ENCODE data around the gene FSD1L. TPM values are rescaled to one million over a fixed set of nuclear protein-coding genes. Genes with fewer than 3 reads are reported as not detected.
A peak's percentile ranks its signal among the peaks of the same experiment; 100 is the strongest.
"Not testable (repeated sequence)": the region's sequence is repeated elsewhere in the genome, so short reads cannot be mapped to it uniquely, and the experiment has no call there.

The FSD1L gene
- total and polyA plus RNA-seq, 2 donors: 1.7 to 27.5 TPM

DNA sequence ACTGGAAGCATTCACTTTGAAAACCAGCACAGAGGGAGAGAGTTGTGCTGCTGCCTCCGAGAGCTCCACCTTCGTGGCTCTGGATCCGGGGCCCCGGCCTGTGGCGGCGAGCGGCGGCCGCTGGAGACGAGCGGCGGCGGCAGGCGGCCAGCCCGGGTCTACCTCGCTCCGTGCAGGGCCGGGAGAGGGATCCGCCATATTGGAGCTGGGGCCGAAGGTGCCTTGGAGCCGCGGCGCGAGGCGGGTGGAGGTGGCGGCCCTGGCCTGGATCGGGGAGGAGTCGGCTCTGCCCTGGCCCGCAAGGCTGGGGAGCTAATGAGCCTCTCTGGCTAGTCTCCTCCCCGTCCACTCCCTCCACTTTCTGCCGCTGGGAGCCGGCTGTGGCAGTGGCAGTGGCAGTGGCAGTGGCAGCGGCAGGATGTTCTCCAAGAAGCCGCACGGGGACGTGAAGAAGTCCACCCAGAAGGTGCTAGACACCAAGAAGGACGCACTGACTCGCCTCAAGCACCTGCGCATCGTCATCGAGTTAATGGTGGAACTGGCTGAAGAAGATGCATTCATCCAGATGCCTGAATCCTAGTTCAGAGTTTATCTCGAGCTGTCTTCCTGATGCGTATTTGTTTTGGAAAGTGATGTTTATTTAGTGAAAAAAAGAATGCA, 72.0 kb downstream of the FSD1L start:
- peak overlapping the region; percentile 56 for H3K27ac ChIP-seq (ENCODE audit: low read depth)
- not testable (repeated sequence) for H3K36me3 ChIP-seq (ENCODE audit: insufficient read depth); H3K4me3 ChIP-seq (ENCODE audit: low read depth, low read length); H3K4me1 ChIP-seq (ENCODE audit: insufficient read depth); DNase-seq (ENCODE audit: extremely low spot score)
- 93% methylated on average over 43 of the region's 43 CpGs for WGBS

DNA sequence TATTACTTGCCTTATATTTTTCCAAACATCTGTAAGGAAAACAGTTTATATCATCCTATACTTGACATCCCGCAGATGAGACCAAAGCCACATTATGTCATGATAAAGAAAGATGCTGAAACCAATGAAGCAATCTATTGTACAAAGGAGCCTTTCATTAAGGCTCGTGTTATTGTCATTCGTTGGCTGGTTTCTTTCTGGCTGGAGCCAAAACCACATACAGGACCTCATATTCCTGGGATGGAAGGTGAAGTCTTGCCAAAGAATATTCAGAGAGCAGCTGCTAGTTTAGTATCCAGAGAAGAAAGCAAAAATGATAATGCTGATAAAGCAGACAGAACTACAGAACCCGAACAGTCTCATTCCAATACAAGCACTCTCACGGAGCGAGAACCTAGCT, 73.2 kb downstream of the FSD1L start:
- H3K27ac ChIP-seq (ENCODE audit: low read depth); H3K4me1 ChIP-seq (ENCODE audit: insufficient read depth); H3K36me3 ChIP-seq (ENCODE audit: insufficient read depth); H3K4me3 ChIP-seq (ENCODE audit: low read depth, low read length); DNase-seq (ENCODE audit: extremely low spot score): not testable (repeated sequence)
- 91% methylated on average over 6 of the region's 6 CpGs for WGBS

DNA sequence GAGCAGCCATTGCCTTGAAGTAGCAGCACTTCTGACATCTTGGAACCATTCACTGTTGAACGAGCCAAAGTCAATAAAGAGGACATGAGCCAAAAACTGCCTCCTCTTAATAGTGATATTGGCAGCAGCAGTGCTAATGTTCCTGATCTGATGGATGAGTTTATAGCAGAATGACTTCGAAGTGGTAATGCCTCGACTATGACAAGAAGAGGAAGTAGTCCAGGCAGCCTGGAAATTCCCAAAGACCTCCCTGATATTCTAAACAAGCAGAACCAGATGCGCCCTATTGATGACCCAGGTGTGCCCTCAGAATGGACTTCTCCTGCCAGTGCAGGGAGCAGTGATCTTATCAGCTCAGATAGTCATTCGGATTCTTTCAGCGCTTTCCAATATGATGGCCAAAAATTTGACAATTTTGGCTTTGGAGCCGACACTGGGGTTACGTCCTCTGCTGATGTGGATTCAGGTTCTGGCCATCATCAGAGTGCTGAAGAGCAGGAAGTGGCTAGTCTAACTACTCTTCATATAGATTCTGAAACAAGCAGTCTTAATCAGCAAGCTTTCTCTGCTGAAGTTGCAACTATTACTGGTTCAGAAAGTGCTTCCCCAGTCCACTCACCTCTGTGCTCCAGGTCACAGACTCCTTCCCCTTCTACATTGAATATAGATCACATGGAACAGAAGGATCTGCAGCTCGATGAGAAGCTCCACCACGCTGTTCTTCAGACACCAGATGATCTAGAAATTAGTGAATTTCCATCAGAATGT, 75.0 kb downstream of the FSD1L start:
- not testable (repeated sequence) for H3K36me3 ChIP-seq (ENCODE audit: insufficient read depth)

DNA sequence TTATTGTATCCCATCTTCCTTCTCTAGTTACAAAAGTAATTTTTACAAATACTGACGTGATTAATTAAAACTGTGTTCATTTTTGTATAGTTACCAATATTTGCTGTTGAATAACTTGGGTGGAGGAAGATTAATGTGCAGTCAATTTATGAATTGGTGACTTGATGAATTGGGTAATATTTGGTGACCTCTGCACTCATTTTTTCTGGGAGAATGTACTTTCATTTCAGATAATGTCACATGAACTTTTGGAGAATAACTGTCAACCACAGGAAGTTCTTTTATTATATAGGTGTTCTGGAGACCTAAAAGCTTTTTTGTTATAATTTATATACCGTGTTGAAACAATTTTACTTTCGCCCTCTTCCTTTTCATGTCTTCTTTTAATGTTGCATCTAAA, 83.7 kb downstream of the FSD1L start:
- H3K4me1 ChIP-seq (ENCODE audit: insufficient read depth): no peaks in the 10 kb centered on the region
- WGBS: 77% methylated on average over 3 of the region's 3 CpGs
- no peak for DNase-seq (ENCODE audit: extremely low spot score)
- no peak overlapping the region for H3K4me3 ChIP-seq (ENCODE audit: low read depth, low read length)
- no peaks in the 10 kb centered on the region for H3K36me3 ChIP-seq (ENCODE audit: insufficient read depth)
- H3K27ac ChIP-seq (ENCODE audit: low read depth): no peak overlapping the region

More for the DNA sequence above, 75.0 kb downstream of the FSD1L start:
- H3K27ac ChIP-seq (ENCODE audit: low read depth); H3K4me3 ChIP-seq (ENCODE audit: low read depth, low read length); H3K4me1 ChIP-seq (ENCODE audit: insufficient read depth); DNase-seq (ENCODE audit: extremely low spot score): not testable (repeated sequence)
- WGBS: 94% methylated on average over 10 of the region's 10 CpGs

DNA sequence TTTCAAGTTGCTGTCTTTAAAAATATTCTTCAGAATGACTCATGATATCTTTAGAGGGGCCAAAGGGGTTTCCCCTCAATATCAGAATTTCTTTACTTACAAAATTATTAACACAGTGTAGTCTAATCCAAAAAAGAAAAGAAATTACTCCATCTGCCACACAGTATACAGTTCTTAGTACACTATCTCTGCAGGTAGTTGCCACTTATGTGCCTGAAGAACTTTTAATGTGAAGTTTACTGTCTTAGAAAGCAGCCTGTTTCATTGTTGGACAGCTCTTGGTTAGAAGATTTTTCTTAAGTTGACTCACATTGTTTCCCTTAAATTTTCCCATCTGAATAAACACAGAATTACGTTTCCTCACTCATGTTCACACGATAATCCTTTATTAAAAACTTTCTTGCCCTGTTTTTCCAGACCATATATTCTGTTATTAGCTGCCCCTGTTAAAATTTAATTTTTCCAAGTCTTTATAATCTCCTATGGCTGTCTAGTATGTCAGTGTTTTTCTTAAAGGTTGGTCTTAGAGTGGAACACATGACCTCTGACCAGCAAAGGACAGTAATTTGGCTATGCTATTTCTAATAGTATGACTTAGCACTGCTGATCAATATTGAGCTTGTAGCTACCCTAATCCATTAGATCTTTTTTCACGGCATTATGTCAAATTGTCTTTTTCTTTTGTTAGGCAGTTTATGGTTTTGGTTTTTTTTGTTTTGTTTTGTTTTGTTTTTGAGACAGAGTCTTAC, 88.3 kb downstream of the FSD1L start:
- no peaks in the 10 kb centered on the region for H3K36me3 ChIP-seq (ENCODE audit: insufficient read depth)
- H3K27ac ChIP-seq (ENCODE audit: low read depth): no peak overlapping the region
- no peaks in the 10 kb centered on the region for H3K4me1 ChIP-seq (ENCODE audit: insufficient read depth)
- no peak for DNase-seq (ENCODE audit: extremely low spot score)
- WGBS: 96% methylated on average over 3 of the region's 3 CpGs
- no peak overlapping the region for H3K4me3 ChIP-seq (ENCODE audit: low read depth, low read length)

DNA sequence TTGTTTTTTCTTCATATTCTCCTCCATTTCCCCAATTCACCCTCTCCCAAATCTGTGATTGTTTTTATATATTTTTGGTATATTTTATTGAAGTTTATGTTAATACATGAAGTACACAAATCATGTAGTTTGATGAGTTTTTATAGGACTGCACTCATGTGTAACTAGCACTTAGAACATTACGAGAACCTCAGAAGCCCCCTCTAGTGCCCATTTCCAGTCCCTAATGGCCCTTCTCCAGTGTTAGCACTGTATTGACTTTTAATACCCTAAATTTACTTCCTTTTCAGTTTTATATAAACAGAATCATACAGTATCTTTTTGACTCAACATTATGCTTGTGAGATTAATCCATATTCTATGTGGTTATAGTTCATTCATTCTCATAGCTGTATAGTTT, 91.6 kb downstream of the FSD1L start:
- WGBS: 100% methylated on average over 1 of the region's 1 CpG
- DNase-seq (ENCODE audit: extremely low spot score): no peak
- no peak overlapping the region for H3K4me3 ChIP-seq (ENCODE audit: low read depth, low read length)
- no peak overlapping the region for H3K27ac ChIP-seq (ENCODE audit: low read depth)
- no peaks in the 10 kb centered on the region for H3K36me3 ChIP-seq (ENCODE audit: insufficient read depth)
- no peaks in the 10 kb centered on the region for H3K4me1 ChIP-seq (ENCODE audit: insufficient read depth)

DNA sequence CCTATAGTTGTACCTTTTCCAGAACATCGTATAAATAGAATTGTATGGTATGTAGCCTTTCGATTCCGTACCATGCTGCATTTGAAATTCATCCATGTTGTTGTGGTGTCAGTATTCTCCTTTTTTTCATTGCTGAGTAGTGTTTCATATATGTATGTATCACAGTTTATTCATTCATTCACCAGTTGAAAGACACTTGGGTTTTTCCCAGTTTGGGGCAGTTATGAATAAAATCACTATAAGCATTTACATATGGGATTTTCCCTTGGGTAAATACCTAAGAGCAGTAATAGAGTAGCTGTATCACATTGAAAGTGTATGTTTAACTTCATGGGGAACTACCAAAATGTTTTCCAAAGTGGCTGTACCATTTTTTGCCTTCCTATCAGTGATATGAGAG, 94.0 kb downstream of the FSD1L start:
- Histone ChIP-seq H3K4me3 (ENCODE audit: low read depth, low read length) (no peak overlapping the region), H3K27ac (ENCODE audit: low read depth) (no peak overlapping the region), H3K36me3 (ENCODE audit: insufficient read depth) (no peaks in the 10 kb centered on the region), H3K4me1 (ENCODE audit: insufficient read depth) (no peaks in the 10 kb centered on the region)
- 98% methylated on average over 3 of the region's 3 CpGs for WGBS
- no peak for DNase-seq (ENCODE audit: extremely low spot score)

DNA sequence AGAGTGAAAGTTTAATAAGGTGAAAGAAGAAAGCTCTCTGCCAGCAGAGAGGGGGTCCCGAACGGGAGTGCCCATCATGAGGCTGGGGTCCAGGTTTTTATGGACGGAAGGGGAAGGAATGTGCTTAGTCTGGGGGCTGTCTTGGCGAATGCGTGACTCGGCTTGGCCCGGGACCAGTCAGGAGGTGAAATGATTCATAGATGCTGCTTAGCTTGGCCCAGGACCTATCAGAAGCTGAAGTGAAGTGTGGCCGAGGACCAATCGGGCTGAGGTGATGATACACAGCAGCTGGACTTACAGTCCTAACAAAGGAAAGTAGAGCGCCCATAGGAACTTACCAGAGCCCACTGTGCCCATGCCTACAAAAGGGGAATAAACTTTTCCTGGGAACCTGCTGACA, 106.2 kb downstream of the FSD1L start:
- Histone ChIP-seq H3K4me3 (ENCODE audit: low read depth, low read length) (no peak overlapping the region), H3K27ac (ENCODE audit: low read depth) (no peak overlapping the region), H3K36me3 (ENCODE audit: insufficient read depth) (no peaks in the 10 kb centered on the region), H3K4me1 (ENCODE audit: insufficient read depth) (peaks cover 3% of the 10 kb centered on the region)
- DNase-seq (ENCODE audit: extremely low spot score): no peak
- 51% methylated on average over 10 of the region's 10 CpGs for WGBS

DNA sequence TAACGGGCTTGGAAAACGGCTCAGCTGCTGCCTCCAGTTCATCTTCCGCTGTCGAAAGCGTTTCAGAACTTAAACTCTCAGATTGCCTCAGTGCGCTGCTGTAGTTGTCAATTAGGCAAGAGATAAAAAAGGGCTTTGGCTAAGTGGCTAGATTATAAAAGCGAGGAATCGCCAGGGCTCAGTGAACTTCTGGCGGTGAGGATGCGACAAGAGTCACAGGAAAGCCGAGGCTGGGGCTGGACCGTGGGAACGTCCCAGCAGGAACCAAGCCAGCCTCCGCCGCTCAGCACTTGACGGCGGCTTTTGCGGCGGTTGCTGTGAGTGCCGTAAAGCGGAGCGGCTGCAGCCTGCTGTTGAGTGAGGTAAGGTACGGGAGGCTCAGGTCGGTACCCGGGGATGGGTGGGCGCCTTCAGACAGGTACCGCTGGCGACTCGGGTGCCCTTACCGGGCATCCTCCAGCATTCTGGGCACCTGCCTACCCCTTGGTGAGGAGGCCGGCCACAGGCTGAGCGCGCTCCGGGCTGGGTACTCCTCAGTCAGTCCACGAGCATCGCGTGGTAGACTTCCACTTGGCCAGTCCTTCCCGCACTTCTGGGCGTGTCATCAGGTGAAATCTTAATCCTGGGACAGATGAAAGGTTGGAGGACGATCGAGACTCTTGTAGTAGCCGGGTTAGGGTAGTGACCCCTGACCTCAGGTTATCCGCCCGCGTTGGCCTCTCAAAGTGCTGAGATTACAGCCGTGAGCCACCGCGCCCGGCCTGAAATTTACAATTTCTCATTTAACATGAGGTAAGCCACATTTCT, 110.2 kb downstream of the FSD1L start, which contains the start of gene FKTN:
Gene FKTN (plus strand): TSS at position 328 of the 807 bp plus-strand sequence. CDS start 16,902 bp downstream, outside the sequence.
- Histone ChIP-seq H3K36me3 (ENCODE audit: insufficient read depth) (peaks cover 2% of the 10 kb centered on the region), H3K4me3 (ENCODE audit: low read depth, low read length) (peak within 1 kb of the TSS; percentile 78), H3K4me1 (ENCODE audit: insufficient read depth) (peaks cover 3% of the 10 kb centered on the region), H3K27ac (ENCODE audit: low read depth) (no peak within 1 kb of the TSS)
- under 1% methylated on average over 49 of the region's 49 CpGs for WGBS
- DNase-seq (ENCODE audit: extremely low spot score): peak; percentile 60

DNA sequence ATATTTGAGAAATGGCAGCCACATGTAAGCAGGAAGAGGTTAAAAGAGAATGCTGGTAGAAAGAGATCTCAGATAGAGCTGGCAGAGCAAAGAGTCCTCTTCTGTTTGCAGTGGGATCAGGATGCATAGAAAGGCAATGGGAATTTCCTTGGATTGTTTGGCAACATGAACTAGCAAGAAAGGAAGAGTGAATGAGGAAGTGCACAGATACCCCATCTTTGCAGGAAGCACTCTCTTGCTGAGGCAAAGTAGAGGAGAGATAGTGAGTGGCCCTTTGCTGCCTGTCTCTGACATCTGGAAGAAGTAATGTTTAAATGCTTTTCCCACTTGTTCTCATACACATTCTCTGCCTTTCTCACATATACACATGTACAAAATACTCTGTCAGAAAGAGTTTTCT, 124.6 kb downstream of the FSD1L start:
- H3K4me1 ChIP-seq (ENCODE audit: insufficient read depth): no peaks in the 10 kb centered on the region
- no peaks in the 10 kb centered on the region for H3K36me3 ChIP-seq (ENCODE audit: insufficient read depth)
- H3K27ac ChIP-seq (ENCODE audit: low read depth): no peak overlapping the region
- H3K4me3 ChIP-seq (ENCODE audit: low read depth, low read length): no peak overlapping the region
- no peak for DNase-seq (ENCODE audit: extremely low spot score)

DNA sequence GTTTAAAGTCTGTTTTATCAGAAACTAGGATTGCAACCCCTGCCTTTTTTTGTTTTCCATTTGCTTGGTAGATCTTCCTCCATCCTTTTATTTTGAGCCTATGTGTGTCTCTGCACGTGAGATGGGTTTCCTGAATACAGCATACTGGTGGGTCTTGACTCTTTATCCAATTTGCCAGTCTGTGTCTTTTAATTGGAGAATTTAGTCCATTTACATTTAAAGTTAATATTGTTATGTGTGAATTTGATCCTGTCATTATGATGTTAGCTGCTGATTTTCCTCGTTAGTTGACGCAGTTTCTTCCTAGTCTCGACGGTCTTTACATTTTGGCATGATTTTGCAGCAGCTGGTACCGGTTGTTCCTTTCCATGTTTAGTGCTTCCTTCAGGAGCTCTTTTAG, 132.1 kb downstream of the FSD1L start:
- not testable (repeated sequence) for DNase-seq (ENCODE audit: extremely low spot score); H3K4me1 ChIP-seq (ENCODE audit: insufficient read depth); H3K27ac ChIP-seq (ENCODE audit: low read depth); H3K36me3 ChIP-seq (ENCODE audit: insufficient read depth); H3K4me3 ChIP-seq (ENCODE audit: low read depth, low read length)
- WGBS: 98% methylated on average over 6 of the region's 6 CpGs

DNA sequence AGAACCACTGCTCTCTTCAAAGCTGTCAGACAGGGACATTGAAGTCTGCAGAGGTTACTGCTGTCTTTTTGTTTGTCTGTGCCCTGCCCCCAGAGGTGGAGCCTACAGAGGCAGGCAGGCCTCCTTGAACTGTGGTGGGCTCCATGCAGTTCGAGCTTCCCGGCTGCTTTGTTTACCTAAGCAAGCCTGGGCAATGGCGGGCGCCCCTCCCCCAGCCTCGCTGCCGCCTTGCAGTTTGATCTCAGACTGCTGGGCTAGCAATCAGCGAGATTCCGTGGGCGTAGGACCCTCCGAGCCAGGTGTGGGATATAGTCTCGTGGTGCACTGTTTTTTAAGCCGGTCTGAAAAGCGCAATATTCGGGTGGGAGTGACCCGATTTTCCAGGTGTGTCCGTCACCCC, 133.7 kb downstream of the FSD1L start:
- not testable (repeated sequence) for H3K36me3 ChIP-seq (ENCODE audit: insufficient read depth); H3K4me1 ChIP-seq (ENCODE audit: insufficient read depth)
- WGBS: 76% methylated on average over 16 of the region's 16 CpGs

DNA sequence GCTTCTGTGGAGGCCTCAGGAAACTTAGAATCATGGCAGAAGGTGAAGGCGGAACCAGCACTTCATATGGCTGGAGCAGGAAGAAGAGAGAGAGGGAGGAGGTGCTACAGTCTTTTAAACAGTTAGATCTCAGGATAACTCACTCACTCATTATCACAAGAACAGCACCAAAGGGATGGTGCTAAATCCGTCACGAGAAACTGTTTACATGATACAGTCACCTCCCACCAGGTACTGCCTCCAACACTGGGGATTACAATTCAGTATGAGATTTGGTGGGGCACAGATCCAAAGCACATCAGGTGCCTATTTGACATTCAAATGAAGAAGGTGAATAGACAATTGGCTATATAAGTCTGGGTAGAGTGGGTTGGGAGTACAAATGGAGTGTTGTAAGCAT, 145.3 kb downstream of the FSD1L start:
- no peaks in the 10 kb centered on the region for H3K36me3 ChIP-seq (ENCODE audit: insufficient read depth)
- H3K4me3 ChIP-seq (ENCODE audit: low read depth, low read length): no peak overlapping the region
- H3K4me1 ChIP-seq (ENCODE audit: insufficient read depth): no peaks in the 10 kb centered on the region
- H3K27ac ChIP-seq (ENCODE audit: low read depth): no peak overlapping the region
- 89% methylated on average over 3 of the region's 3 CpGs for WGBS
- no peak for DNase-seq (ENCODE audit: extremely low spot score)

More for the DNA sequence above, 133.7 kb downstream of the FSD1L start:
- not testable (repeated sequence) for H3K27ac ChIP-seq (ENCODE audit: low read depth); DNase-seq (ENCODE audit: extremely low spot score); H3K4me3 ChIP-seq (ENCODE audit: low read depth, low read length)
